A549 (cell line): ENCODE measurements around the gene MYLIP. TPM values are rescaled to one million over a fixed set of nuclear protein-coding genes. Genes with fewer than 3 reads are reported as not detected.

Source experiments
- ATAC-seq, 2 experiments: fragments of 200-7000 bp in 1 of 2; fragments of >200 bp in 1 of 2; cut with Nextera tagmentation in 1 of 2; cut with Tn5 transposase in 1 of 2; 3 replicates each; pipeline versions ENCODE4 v1.8.0 to v1.9.1; 2018 to 2020; ENCODE audit warnings: mild to moderate bottlenecking in 1 of 2, moderate library complexity in 1 of 2
- CTCF ChIA-PET: fragments of 300-600 bp; sonication (Branson Sonifier 250); formaldehyde crosslinking; extraction: SDS; loops from one replicate; lab custom pipeline; 2021; ENCODE audit warnings: antibody characterized with exemption, inconsistent platforms; lab: Yijun Ruan, JAX
- POLR2A ChIA-PET: fragments of 350-600 bp; formaldehyde crosslinking; extraction: SDS; loops from one replicate; lab custom pipeline; 2021; ENCODE audit warnings: antibody characterized with exemption, inconsistent platforms; lab: Yijun Ruan, JAX
- DNase-seq, 2 experiments: peaks; one replicate each; pipeline versions ENCODE4 v3.0.0 to v3.0.0-alpha.2; 2011 to 2016; ENCODE audit warnings: low read depth in 1 of 2, low spot score in 1 of 2
- FAIRE-seq: peaks from 2 replicates; lab custom pipeline; 2011; peaks lifted over from hg19 to GRCh38; lab: Jason Lieb, UNC
- H3K27ac ChIP-seq, 2 experiments: fragments of >200 bp; sonication (Bioruptor Twin); formaldehyde crosslinking; 3 replicates each; pipeline ENCODE4 v1.5.1; 2016 to 2017
- H3K4me1 ChIP-seq: fragments of >200 bp; sonication (Bioruptor Twin); formaldehyde crosslinking; 3 replicates; pipeline ENCODE4 v1.6.1; 2016
- H3K4me2 ChIP-seq: fragments of >200 bp; sonication (Bioruptor Twin); formaldehyde crosslinking; 3 replicates; pipeline ENCODE4 v1.6.1; 2016
- H3K4me3 ChIP-seq: fragments of >200 bp; sonication (Bioruptor Twin); formaldehyde crosslinking; 3 replicates; pipeline ENCODE4 v1.5.1; 2016
- H3K9me3 ChIP-seq: fragments of >200 bp; sonication (Bioruptor Twin); formaldehyde crosslinking; 3 replicates; pipeline ENCODE4 v1.6.1; 2016
- ATOH8 ChIP-seq: fragments of 250-450 bp; sonication (Bioruptor Pico); IDR thresholded peaks from 2 replicates; pipeline ENCODE4 v1.5.0; 2020; ENCODE audit warnings: low read depth, mild to moderate bottlenecking, moderate library complexity
- CHD2 ChIP-seq: fragments of 150-350 bp; IDR thresholded peaks from 2 replicates; pipeline ENCODE4 v1.6.1; 2014; ENCODE audit warnings: low read length; ENCODE audit not compliant: partially characterized antibody
- EHF ChIP-seq: fragments of 250-450 bp; sonication (Bioruptor Pico); IDR thresholded peaks from 2 replicates; pipeline ENCODE4 v1.5.0; 2020; ENCODE audit warnings: mild to moderate bottlenecking
- EP300 ChIP-seq, 2 experiments: fragments of >200 bp; sonication (Bioruptor Twin); formaldehyde crosslinking; IDR thresholded peaks; 2 replicates in 1 of 2; 3 replicates in 1 of 2; pipeline ENCODE4 v1.6.1; 2016 to 2017
- HDAC2 ChIP-seq: fragments of 200-600 bp; sonication (generic); IDR thresholded peaks from 2 replicates; pipeline ENCODE4 v1.6.1; 2016
- HOXA7 ChIP-seq: fragments of 250-450 bp; sonication (Bioruptor Pico); IDR thresholded peaks from 2 replicates; pipeline ENCODE4 v1.5.0; 2020; ENCODE audit warnings: mild to moderate bottlenecking, moderate library complexity
- JUNB ChIP-seq: fragments of >200 bp; sonication (Bioruptor Twin); formaldehyde crosslinking; IDR thresholded peaks from 2 replicates; pipeline ENCODE4 v1.6.1; 2016
- KDM1A ChIP-seq: fragments of 200-600 bp; sonication (generic); IDR thresholded peaks from 2 replicates; pipeline ENCODE4 v1.6.1; 2016; ENCODE audit warnings: low read depth, mild to moderate bottlenecking
- NFE2L2 ChIP-seq: fragments of 150-350 bp; conservative IDR thresholded peaks from 2 replicates; pipeline ENCODE4 v1.6.1; 2014; ENCODE audit warnings: low read length
- NPAS2 ChIP-seq: fragments of 250-450 bp; sonication (Bioruptor Pico); IDR thresholded peaks from 2 replicates; pipeline ENCODE4 v1.8.0; 2022; ENCODE audit warnings: mild to moderate bottlenecking, moderate library complexity, borderline replicate concordance
- POLR2AphosphoS2 ChIP-seq: conservative IDR thresholded peaks from 2 replicates; pipeline ENCODE4 v1.6.1; 2012; ENCODE audit warnings: low read length, improper control_type of control experiment, inconsistent platforms
- RAD21 ChIP-seq, 2 experiments: fragments of >200 bp in 1 of 2; sonication (Bioruptor Twin) in 1 of 2; formaldehyde crosslinking in 1 of 2; IDR thresholded peaks in 1 of 2; conservative IDR thresholded peaks in 1 of 2; 2 replicates in 1 of 2; 3 replicates in 1 of 2; pipeline ENCODE4 v1.6.1; 2012 to 2018; ENCODE audit warnings: inconsistent platforms in 1 of 2
- RARB ChIP-seq: fragments of 250-450 bp; sonication (Bioruptor Pico); IDR thresholded peaks from 2 replicates; pipeline ENCODE4 v1.8.0; 2021; ENCODE audit warnings: mild to moderate bottlenecking, moderate library complexity
- SREBF2 ChIP-seq: fragments of 450-650 bp; IDR thresholded peaks from 2 replicates; pipeline ENCODE4 v1.6.1; 2014; ENCODE audit warnings: mild to moderate bottlenecking, moderate library complexity
- ZFP36 ChIP-seq: fragments of 450-650 bp; IDR thresholded peaks from 2 replicates; pipeline ENCODE4 v1.6.1; 2014; ENCODE audit warnings: borderline replicate concordance; ENCODE audit not compliant: partially characterized antibody
- WGBS: methylation state at CpG from one replicate; pipeline ENCODE4 v1.1.6; 2017; ENCODE audit errors: missing lambda C conversion rate; 5-methylcytosine and 5-hydroxymethylcytosine counted together
- polyA plus RNA-seq, 4 experiments: library from polyadenylated mRNA; depleted of rRNA in 3 of 4; stranded (reverse); fragments of >200 nt; fragmentation: RNase III in 1 of 4; extraction: RNeasy Plus Mini Kit Qiagen cat#74134 plus additional on column Dnase treatment in 1 of 4; gene quantifications; 2 replicates in 3 of 4; 3 replicates in 1 of 4; pipeline ENCODE4 v1.2.3, GENCODE V29; 2011 to 2017
- TF ChIP-seq, protein P1 (sequence below): fragments of 200-600 bp; sonication (generic); IDR thresholded peaks from 2 replicates; pipeline ENCODE4 v1.6.1; 2016; ENCODE audit warnings: antibody characterized with exemption, mild to moderate bottlenecking, moderate library complexity
- TF ChIP-seq, protein P2 (sequence below): fragments of >200 bp; sonication (Bioruptor Twin); formaldehyde crosslinking; IDR thresholded peaks from 3 replicates; pipeline ENCODE4 v1.6.1; 2016
- TF ChIP-seq, protein P3 (sequence below): fragments of >200 bp; sonication (Bioruptor Twin); formaldehyde crosslinking; IDR thresholded peaks from 3 replicates; pipeline ENCODE4 v1.5.1; 2016
- TF ChIP-seq, protein P4 (sequence below): fragments of 150-350 bp; IDR thresholded peaks from 2 replicates; pipeline ENCODE4 v1.6.1; 2014; ENCODE audit warnings: low read depth, mild to moderate bottlenecking, low read length

MYLIP gene
- polyA plus RNA-seq, 2 of the 4 experiments (the other 2 are of a cell fraction): 2.3 to 9.1 TPM

DNA sequence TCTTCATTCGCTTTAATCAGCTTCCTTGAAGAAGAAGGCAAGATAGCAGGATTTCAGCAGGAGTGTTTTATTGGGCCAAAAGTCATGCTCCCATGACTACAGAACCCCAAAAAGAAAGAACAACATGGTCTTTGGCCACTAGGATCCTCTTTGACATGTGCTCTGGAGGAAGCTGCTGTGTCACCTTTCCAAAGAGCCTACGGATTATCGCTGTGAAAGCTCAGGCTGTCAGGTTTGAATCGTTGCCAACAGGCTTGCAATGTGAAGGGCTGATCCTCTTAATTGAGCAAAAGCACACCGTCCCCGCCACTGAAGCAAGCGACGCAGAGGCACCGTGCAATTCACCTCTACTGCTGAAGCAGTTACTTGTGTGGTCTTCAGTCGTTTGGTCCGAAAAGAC lies 29.0 kb downstream of the MYLIP start:
- POLR2A ChIA-PET: no interaction called here
- H3K4me3 ChIP-seq: no peak overlapping the region
- CTCF ChIA-PET: interaction anchor here (1.6 kb wide), 1 partner anchor 14 kb away, joined by 3 read pairs; no protein-coding TSS in a partner anchor
- FAIRE-seq: no peak
- no peak for ATAC-seq
- H3K4me1 ChIP-seq: no peaks in the 10 kb centered on the region
- no peak for DNase-seq
- H3K9me3 ChIP-seq: no peaks in the 10 kb centered on the region
- H3K4me2 ChIP-seq: no peak overlapping the region
- H3K27ac ChIP-seq: no peak overlapping the region
- 85% methylated on average over 11 of the region's 11 CpGs for WGBS
- TF ChIP-seq POLR2AphosphoS2: no peak
- TF ChIP-seq NFE2L2: no peak
- TF ChIP-seq, protein P1, sequence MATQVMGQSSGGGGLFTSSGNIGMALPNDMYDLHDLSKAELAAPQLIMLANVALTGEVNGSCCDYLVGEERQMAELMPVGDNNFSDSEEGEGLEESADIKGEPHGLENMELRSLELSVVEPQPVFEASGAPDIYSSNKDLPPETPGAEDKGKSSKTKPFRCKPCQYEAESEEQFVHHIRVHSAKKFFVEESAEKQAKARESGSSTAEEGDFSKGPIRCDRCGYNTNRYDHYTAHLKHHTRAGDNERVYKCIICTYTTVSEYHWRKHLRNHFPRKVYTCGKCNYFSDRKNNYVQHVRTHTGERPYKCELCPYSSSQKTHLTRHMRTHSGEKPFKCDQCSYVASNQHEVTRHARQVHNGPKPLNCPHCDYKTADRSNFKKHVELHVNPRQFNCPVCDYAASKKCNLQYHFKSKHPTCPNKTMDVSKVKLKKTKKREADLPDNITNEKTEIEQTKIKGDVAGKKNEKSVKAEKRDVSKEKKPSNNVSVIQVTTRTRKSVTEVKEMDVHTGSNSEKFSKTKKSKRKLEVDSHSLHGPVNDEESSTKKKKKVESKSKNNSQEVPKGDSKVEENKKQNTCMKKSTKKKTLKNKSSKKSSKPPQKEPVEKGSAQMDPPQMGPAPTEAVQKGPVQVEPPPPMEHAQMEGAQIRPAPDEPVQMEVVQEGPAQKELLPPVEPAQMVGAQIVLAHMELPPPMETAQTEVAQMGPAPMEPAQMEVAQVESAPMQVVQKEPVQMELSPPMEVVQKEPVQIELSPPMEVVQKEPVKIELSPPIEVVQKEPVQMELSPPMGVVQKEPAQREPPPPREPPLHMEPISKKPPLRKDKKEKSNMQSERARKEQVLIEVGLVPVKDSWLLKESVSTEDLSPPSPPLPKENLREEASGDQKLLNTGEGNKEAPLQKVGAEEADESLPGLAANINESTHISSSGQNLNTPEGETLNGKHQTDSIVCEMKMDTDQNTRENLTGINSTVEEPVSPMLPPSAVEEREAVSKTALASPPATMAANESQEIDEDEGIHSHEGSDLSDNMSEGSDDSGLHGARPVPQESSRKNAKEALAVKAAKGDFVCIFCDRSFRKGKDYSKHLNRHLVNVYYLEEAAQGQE: no peak
- TF ChIP-seq HOXA7 (CRISPR knock-in tag): no peak
- TF ChIP-seq RARB (CRISPR knock-in tag): no peak
- TF ChIP-seq, protein P2, sequence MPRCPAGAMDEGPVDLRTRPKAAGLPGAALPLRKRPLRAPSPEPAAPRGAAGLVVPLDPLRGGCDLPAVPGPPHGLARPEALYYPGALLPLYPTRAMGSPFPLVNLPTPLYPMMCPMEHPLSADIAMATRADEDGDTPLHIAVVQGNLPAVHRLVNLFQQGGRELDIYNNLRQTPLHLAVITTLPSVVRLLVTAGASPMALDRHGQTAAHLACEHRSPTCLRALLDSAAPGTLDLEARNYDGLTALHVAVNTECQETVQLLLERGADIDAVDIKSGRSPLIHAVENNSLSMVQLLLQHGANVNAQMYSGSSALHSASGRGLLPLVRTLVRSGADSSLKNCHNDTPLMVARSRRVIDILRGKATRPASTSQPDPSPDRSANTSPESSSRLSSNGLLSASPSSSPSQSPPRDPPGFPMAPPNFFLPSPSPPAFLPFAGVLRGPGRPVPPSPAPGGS: no peak
- TF ChIP-seq, protein P3, sequence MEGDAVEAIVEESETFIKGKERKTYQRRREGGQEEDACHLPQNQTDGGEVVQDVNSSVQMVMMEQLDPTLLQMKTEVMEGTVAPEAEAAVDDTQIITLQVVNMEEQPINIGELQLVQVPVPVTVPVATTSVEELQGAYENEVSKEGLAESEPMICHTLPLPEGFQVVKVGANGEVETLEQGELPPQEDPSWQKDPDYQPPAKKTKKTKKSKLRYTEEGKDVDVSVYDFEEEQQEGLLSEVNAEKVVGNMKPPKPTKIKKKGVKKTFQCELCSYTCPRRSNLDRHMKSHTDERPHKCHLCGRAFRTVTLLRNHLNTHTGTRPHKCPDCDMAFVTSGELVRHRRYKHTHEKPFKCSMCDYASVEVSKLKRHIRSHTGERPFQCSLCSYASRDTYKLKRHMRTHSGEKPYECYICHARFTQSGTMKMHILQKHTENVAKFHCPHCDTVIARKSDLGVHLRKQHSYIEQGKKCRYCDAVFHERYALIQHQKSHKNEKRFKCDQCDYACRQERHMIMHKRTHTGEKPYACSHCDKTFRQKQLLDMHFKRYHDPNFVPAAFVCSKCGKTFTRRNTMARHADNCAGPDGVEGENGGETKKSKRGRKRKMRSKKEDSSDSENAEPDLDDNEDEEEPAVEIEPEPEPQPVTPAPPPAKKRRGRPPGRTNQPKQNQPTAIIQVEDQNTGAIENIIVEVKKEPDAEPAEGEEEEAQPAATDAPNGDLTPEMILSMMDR: no peak
- TF ChIP-seq, protein P4, sequence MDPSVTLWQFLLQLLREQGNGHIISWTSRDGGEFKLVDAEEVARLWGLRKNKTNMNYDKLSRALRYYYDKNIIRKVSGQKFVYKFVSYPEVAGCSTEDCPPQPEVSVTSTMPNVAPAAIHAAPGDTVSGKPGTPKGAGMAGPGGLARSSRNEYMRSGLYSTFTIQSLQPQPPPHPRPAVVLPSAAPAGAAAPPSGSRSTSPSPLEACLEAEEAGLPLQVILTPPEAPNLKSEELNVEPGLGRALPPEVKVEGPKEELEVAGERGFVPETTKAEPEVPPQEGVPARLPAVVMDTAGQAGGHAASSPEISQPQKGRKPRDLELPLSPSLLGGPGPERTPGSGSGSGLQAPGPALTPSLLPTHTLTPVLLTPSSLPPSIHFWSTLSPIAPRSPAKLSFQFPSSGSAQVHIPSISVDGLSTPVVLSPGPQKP: no peak
- TF ChIP-seq ZFP36: no peak
- TF ChIP-seq EP300 (IDR thresholded peaks at IDR 0.05): no peak
- TF ChIP-seq SREBF2: no peak
- no peak for TF ChIP-seq KDM1A
- TF ChIP-seq JUNB: no peak
- TF ChIP-seq HDAC2: no peak
- TF ChIP-seq EHF: no peak
- no peak for TF ChIP-seq CHD2
- TF ChIP-seq ATOH8: no peak
- no peak for TF ChIP-seq NPAS2
- TF ChIP-seq RAD21 (conservative IDR thresholded peaks at IDR 0.05 in 1 of 2, IDR thresholded peaks at IDR 0.05 in 1 of 2): no peak
- TF ChIP-seq, all 56 proteins: peak for 0
